ENCODE measurements around the gene TBX22.
"Not testable (repeated sequence)": the region's sequence is repeated elsewhere in the genome, so short reads cannot be mapped to it uniquely, and the experiment has no call there.

Gene TBX22, protein sequence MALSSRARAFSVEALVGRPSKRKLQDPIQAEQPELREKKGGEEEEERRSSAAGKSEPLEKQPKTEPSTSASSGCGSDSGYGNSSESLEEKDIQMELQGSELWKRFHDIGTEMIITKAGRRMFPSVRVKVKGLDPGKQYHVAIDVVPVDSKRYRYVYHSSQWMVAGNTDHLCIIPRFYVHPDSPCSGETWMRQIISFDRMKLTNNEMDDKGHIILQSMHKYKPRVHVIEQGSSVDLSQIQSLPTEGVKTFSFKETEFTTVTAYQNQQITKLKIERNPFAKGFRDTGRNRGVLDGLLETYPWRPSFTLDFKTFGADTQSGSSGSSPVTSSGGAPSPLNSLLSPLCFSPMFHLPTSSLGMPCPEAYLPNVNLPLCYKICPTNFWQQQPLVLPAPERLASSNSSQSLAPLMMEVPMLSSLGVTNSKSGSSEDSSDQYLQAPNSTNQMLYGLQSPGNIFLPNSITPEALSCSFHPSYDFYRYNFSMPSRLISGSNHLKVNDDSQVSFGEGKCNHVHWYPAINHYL

DNA sequence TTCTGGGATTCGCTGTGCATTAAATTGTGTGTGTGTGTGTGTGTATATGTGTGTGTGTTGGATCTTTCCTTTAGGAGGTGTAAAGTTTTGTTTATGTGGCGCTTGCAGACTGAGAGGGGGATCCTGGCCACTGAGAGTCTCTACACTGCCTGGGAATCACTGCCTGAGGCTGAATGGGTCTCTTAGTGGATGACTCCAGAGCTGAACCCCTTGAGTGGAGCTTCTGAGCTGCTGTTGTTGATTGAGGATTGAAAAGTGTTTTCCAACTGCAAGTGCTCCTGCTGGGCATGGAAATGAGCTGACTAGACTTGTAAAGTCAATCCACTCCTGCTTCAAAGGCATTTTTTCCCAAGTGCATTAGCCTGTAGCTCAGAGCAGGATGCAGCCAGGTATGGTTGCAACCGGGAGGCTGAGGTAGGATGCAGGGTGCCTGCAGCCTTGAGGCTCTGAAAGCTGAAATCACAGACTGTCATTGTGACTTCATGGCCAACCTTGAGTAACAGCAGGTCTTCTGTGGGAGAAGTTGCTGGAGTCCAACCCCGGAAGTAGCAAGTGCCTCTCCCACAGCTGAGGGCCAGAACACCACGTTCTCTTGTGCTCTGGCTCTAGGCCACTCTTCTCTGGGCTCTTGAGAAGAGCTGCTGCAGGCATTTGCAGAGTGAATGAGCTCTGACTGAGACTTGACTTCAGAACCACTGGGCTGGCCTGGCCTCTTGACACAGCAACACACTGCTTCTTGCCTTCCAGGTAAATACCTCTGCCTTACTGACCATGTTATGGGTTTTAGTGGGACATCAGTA is at the start of gene TBX22:
TSS of gene TBX22 (plus strand) at position 613 of the 800 bp plus-strand sequence. CDS start 7,517 bp downstream, outside the sequence.
- DNase-seq, result no peak

DNA sequence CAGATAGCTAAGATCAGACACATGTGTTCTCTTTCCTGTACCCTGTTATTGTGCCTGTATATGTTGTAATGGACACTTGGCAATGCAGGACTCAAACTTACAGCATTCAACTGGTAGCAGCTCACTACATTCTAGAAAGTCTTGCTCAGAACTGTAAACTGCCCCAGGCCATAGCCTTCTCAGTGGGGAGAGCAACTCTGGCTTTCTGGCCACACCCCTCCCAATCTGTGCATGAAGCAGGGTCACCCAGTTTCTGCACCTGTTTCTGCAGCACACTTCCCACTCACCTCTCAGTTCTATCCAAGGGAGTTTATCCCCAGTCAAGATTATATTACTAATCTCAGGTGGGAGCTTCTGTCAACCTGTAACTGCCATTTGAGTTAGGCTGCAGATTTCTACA is 38.9 kb upstream of the TBX22 start:
- DNase-seq, result no peak

DNA sequence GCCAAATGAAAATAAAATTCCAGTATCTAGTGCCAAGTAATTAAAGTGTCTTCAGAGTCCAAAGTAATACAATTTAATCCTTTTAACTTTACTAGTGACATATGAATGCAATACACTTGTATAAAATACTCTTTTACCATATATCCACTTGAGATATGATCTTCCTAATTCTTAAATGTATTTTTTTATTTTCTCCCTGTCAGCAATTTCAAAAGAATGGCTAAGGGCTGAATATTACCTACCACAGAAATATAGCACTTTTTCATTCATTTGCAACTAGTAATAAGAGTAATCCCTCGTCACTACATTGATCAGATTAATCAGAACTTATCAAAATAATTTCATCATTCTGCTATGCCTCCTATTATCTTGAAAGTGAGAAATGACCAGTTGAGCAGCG is 10.1 kb upstream of the TBX22 start:
- DNase-seq, result no peak

DNA sequence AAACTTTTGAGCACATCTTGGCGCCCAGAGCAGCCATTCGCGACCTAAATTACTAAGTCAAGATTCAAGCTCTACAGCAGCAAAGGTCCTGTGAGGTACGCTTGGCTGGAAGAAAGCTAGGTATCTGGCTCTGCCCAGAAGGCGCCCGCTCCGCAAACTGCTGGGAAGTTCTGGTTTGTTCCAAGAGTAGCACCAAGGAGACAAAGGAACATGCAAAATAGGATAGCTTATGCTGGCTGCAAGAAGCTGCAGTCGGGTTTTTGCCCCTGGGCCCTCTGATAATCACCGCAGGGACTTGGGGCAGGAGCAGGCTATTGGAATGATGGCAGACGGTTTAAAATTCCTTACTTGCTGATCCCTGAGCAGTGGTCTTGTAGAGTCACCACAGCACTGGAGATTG is 3.0 kb upstream of the TBX22 start:
- DNase-seq, result no peak

DNA sequence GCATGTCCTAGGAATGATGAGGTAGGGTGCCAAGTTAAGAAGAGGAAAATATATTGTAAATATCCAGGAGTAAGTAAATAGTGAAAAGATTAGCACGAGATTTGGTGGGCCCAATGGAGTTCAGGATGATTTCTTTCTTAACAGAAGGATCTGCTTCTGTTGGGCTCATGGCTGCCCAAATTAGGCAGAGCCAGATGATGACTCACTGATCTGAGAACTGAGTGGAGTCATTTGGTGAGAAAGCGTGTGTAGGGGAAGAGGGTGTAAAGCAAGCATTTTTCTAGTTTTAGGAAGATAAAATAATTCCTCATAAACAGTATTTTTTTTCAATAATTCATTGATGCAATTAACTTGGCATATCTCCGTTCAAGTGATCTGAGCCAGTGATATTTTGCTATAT is 1.6 kb downstream of the TBX22 start:
- DNase-seq, result no peak

DNA sequence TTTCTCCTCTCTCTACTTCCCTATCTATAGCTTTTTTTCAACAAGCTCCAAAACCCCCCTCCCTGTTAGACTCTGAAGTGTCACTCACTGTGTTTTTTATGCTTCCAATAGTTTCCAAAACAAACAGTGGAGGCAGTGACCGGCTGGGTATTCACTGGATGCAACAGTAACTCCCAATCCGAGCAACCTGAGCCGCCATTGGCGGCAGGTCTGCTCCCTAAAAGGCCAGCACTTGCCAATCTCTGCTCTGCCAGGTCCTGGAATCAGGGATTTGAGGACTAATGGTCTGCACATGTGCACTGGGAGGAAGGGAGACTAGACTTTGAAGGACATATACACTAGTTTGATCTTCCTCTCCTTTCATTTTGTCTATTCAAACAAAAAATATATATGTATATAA is 7.1 kb downstream of the TBX22 start:
- no peak for DNase-seq

DNA sequence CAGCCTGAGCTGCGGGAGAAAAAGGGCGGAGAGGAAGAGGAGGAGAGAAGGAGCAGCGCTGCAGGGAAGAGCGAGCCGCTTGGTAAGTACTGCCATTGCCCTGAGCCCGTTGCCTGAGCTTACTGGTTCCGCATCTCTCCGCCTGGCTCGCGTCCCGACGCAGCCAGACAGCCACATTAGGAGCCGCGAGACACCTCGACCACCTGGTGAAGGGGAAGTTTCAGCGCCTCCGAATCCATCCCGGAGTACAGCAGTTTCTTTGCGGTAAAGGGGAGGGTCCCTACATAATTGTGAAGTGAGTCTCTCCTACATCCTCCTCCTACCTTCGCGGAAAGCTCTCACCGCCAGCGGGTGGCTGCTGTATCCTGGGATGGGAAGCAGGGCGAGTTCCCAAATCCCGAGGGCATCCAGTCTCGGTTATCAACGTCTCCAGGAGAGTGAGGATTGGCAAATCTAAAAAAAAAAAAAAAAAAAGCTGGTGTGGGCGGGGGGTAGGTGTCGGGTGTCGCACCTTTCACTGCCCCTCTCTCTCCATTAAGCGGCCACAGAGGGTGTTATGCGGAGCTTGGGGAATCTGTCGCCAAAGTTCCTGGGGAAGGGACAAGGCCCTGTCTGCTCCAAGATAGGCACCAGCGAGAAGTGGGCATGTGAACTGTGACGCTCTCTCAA is 7.9 kb downstream of the TBX22 start:
- DNase-seq, result no peak

DNA sequence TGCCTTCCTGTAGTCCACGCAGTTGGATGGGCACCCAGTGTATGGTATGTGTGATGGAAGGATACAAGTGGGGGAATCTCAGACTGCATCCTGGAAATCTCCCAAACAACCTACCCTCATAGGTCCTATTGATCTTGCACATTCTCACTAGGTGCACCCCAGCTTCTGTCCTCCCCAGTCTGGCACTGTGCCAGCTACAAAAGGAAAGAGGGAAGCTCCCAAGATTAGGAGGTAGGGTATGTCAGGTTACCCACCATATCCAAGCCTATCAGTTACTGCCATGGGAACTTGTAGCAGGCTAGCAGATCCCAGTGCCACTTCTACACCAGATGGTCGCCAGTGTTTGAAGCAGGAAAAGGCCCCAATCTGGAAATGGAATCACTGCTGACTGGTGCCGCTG is 11.6 kb downstream of the TBX22 start:
- DNase-seq, result no peak

DNA sequence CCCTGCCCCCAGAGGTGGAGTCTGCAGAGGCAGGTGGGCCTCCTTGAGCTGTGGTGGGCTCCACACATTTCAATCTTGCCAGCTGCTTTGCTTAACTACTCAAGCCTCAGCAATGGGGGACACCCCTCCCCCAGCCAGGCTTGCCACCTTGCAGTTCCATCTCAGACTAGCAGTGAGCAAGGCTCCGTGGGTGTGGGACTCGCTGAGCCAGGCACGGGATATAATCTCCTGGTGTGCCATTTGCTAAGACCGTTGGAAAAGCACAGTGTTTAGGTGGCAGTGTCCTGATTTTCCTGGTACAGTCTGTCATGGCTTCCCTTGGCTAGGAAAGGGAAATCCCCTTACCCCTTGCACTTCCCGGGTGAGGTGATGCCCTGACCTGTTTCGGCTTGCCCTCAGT is 51.6 kb downstream of the TBX22 start:
- DNase-seq, result not testable (repeated sequence)

DNA sequence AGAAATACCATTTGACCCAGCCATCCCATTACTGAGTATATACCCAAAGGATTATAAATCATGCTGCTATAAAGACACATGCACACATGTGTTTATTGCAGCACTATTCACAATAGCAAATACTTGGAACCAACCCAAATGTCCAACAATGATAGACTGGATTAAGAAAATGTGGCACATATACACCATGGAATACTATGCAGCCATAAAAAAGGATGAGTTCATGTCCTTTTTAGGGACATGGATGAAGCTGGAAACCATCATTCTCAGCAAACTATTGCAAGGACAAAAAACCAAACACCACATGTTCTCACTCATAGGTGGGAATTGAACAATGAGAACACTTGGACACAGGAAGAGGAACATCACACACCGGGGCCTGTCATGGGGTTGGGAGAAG is 61.1 kb downstream of the TBX22 start:
- DNase-seq, result not testable (repeated sequence)
